HEK293T (cell line): Measurements from ENCODE around the gene PDIK1L.
A peak's percentile ranks its signal among the peaks of the same experiment; 100 is the strongest.

ENCODE experiments used
- CTCF ChIA-PET: fragments of 350-600 bp; formaldehyde crosslinking; extraction: SDS; loops from one replicate; lab custom pipeline; 2021; ENCODE audit warnings: antibody characterized with exemption, inconsistent platforms; lab: Yijun Ruan, JAX
- POLR2A ChIA-PET: fragments of 350-600 bp; formaldehyde crosslinking; extraction: SDS; loops from one replicate; lab custom pipeline; 2020; ENCODE audit warnings: antibody characterized with exemption, inconsistent platforms; lab: Yijun Ruan, JAX
- DNase-seq: peaks from one replicate; pipeline ENCODE4 v3.0.0; 2012; ENCODE audit warnings: mixed read lengths; ENCODE audit errors: extremely low spot score
- ARNT ChIP-seq: fragments of 450-650 bp; IDR thresholded peaks from 2 replicates; pipeline ENCODE4 v1.6.1; 2017; ENCODE audit warnings: mild to moderate bottlenecking
- BHLHE40 ChIP-seq: fragments of 450-650 bp; IDR thresholded peaks from 2 replicates; pipeline ENCODE4 v1.6.1; 2016; ENCODE audit warnings: mild to moderate bottlenecking, moderate library complexity, borderline replicate concordance
- CTBP1 ChIP-seq: fragments of 450-650 bp; IDR thresholded peaks from 2 replicates; pipeline ENCODE4 v1.6.1; 2016; ENCODE audit warnings: borderline replicate concordance
- ELF4 ChIP-seq: fragments of 450-650 bp; IDR thresholded peaks from 2 replicates; pipeline ENCODE4 v1.6.1; 2017; ENCODE audit warnings: antibody characterized with exemption
- FOXA1 ChIP-seq: fragments of 450-650 bp; IDR thresholded peaks from 2 replicates; pipeline ENCODE4 v1.6.1; 2016; ENCODE audit warnings: mild to moderate bottlenecking
- FOXK2 ChIP-seq: fragments of 450-650 bp; IDR thresholded peaks from 2 replicates; pipeline ENCODE4 v1.6.1; 2016; ENCODE audit warnings: mild to moderate bottlenecking
- FOXM1 ChIP-seq: fragments of 450-650 bp; IDR thresholded peaks from 2 replicates; pipeline ENCODE4 v1.6.1; 2017; ENCODE audit warnings: mild to moderate bottlenecking, borderline replicate concordance
- HDGF ChIP-seq: fragments of 450-650 bp; IDR thresholded peaks from 2 replicates; pipeline ENCODE4 v1.6.1; 2017; ENCODE audit warnings: antibody characterized with exemption, borderline replicate concordance
- L3MBTL2 ChIP-seq: fragments of 450-650 bp; conservative IDR thresholded peaks from 2 replicates; pipeline ENCODE4 v1.6.1; 2016; ENCODE audit warnings: mild to moderate bottlenecking
- LEF1 ChIP-seq: fragments of 450-650 bp; IDR thresholded peaks from 2 replicates; pipeline ENCODE4 v1.6.1; 2017; ENCODE audit warnings: mild to moderate bottlenecking, borderline replicate concordance
- NFRKB ChIP-seq: fragments of 450-650 bp; IDR thresholded peaks from 2 replicates; pipeline ENCODE4 v1.6.1; 2016; ENCODE audit warnings: mild to moderate bottlenecking, moderate library complexity
- PKNOX1 ChIP-seq: fragments of 450-650 bp; IDR thresholded peaks from 2 replicates; pipeline ENCODE4 v1.6.1; 2016
- SP1 ChIP-seq: fragments of 450-650 bp; IDR thresholded peaks from 2 replicates; pipeline ENCODE4 v1.6.1; 2017
- SUZ12 ChIP-seq: fragments of 450-650 bp; IDR thresholded peaks from 2 replicates; pipeline ENCODE4 v1.6.1; 2016; ENCODE audit warnings: mild to moderate bottlenecking
- TARDBP ChIP-seq: fragments of 450-650 bp; IDR thresholded peaks from 2 replicates; pipeline ENCODE4 v1.6.1; 2016
- ZNF384 ChIP-seq: fragments of 450-650 bp; IDR thresholded peaks from 2 replicates; pipeline ENCODE4 v1.6.1; 2016

PDIK1L gene

GRCh38 chr1:26158271-26158907 lies 46.8 kb downstream of the PDIK1L start:
- ChIA-PET POLR2A (interaction anchor here (1.1 kb wide), 1 partner anchor 11 kb away, joined by 4 read pairs; the partner anchor contains the start of gene ZNF593), CTCF (interaction anchor here (1.0 to 2.2 kb wide), 2 partner anchors 13 to 75 kb away, joined by 3 to 4 read pairs; partner anchors contain the start of gene CEP85)
- TF ChIP-seq SP1 (no peak), ZNF384 (no peak), NFRKB (no peak), HDGF (no peak), FOXK2 (no peak), TARDBP (no peak), PKNOX1 (no peak), BHLHE40 (no peak), CTBP1 (no peak), FOXA1 (no peak), ARNT (no peak), SUZ12 (no peak), ELF4 (no peak), L3MBTL2 (no peak), FOXM1 (no peak), LEF1 (no peak)
- DNase-seq = no peak

GRCh38 chr1:26158908-26159742 lies 47.5 kb downstream of the PDIK1L start, which contains the start of gene FAM110D:
FAM110D (plus strand) TSS chr1:26159079; CDS start chr1:26161292, 2,213 bp downstream.
- ChIA-PET POLR2A (interaction anchor here (1.1 kb wide), 1 partner anchor 10 kb away, joined by 4 read pairs; the partner anchor contains the start of gene ZNF593), CTCF (interaction anchor here (1.0 to 2.2 kb wide), 2 partner anchors 14 to 75 kb away, joined by 3 to 4 read pairs; partner anchors contain the start of gene CEP85)
- TF ChIP-seq TARDBP (no peak), FOXA1 (no peak), CTBP1 (no peak), HDGF (no peak)
- no peak for DNase-seq

- no peak for DNase-seq
- CTCF ChIA-PET = interaction anchor here (2.2 kb wide), 1 partner anchor 15 kb away, joined by 4 read pairs; no protein-coding TSS in a partner anchor
- TF ChIP-seq SP1 (no peak), PKNOX1 (peak; percentile 80)
- POLR2A ChIA-PET = no interaction called here
Measured at GRCh38 chr1:26159743-26160039, 48.1 kb downstream of the PDIK1L start.

GRCh38 chr1:26160527-26161414 lies 49.1 kb downstream of the PDIK1L start:
- ChIA-PET CTCF (interaction anchor here (0.6 kb wide), 1 partner anchor 74 kb away, joined by 4 read pairs; no protein-coding TSS in a partner anchor), POLR2A (no interaction called here)
- DNase-seq = no peak
- TF ChIP-seq HDGF (no peak), PKNOX1 (no peak), NFRKB (no peak), TARDBP (no peak), SUZ12 (no peak), ELF4 (no peak), L3MBTL2 (no peak), FOXM1 (no peak), CTBP1 (no peak), SP1 (no peak), ZNF384 (no peak), BHLHE40 (no peak), FOXA1 (no peak), FOXK2 (no peak), LEF1 (no peak), ARNT (no peak)

- peak; percentile 95 for TF ChIP-seq L3MBTL2
- no peak for TF ChIP-seq SUZ12
- 0 out of 2 replicates have a peak, but pooled peaks have one; percentile 41 for TF ChIP-seq HDGF
- DNase-seq = peak; percentile 61
- ChIA-PET POLR2A (no interaction called here), CTCF (no interaction called here)
Measured at GRCh38 chr1:26161415-26162219, 50.0 kb downstream of the PDIK1L start.
